Natural killer cell treated with Interleukin-12 subunit alpha and Interleukin-12 subunit beta and Interleukin-15 and Interleukin-18, amount 100 ng/mL, for 72 hours (primary cell): ENCODE data around the gene CTIF. TPM values are rescaled to one million over a fixed set of nuclear protein-coding genes. Genes with fewer than 3 reads are reported as not detected.
A peak's percentile ranks its signal among the peaks of the same experiment; 100 is the strongest.

Experiments used
- ATAC-seq, 2 donors: fragments of 150-1000 bp; cut with Tn5 transposase in 1 of 2; sonication (Bioruptor Pico), chemical (Tn5 transposase) in 1 of 2; 2 replicates each; pipeline ENCODE4 v1.10.0; 2021
- DNase-seq: peaks from one replicate; pipeline ENCODE4 v3.0.0; 2022; ENCODE audit warnings: low spot score
- H3K27ac Mint-ChIP-seq, 2 donors: 1 replicate in 1 of 2; 2 replicates in 1 of 2; pipeline ENCODE4 v1.8.0; 2022; ENCODE audit warnings: mixed read lengths in 2 of 2, mild to moderate bottlenecking in 1 of 2, moderate library complexity in 1 of 2
- H3K27me3 Mint-ChIP-seq, 2 donors: 1 replicate in 1 of 2; 2 replicates in 1 of 2; pipeline ENCODE4 v1.8.0; 2022; ENCODE audit warnings: mixed read lengths in 2 of 2
- H3K36me3 Mint-ChIP-seq: one replicate; pipeline ENCODE4 v1.8.0; 2022; ENCODE audit warnings: mixed read lengths
- H3K4me1 Mint-ChIP-seq, 2 donors: 1 replicate in 1 of 2; 2 replicates in 1 of 2; pipeline ENCODE4 v1.8.0; 2022; ENCODE audit warnings: low read depth in 2 of 2, mixed read lengths in 2 of 2, mild to moderate bottlenecking in 1 of 2
- H3K4me3 Mint-ChIP-seq: one replicate; pipeline ENCODE4 v1.8.0; 2022; ENCODE audit warnings: mixed read lengths
- H3K9me3 Mint-ChIP-seq: 2 replicates; pipeline ENCODE4 v1.8.0; 2022; ENCODE audit warnings: mixed read lengths
- total RNA-seq, 2 donors: library from RNA; stranded (reverse); gene quantifications; one replicate each; pipeline ENCODE4 v1.2.3, GENCODE V29; 2022

CTIF gene
- total RNA-seq, 2 donors from 2014 or later: 8.4 to 13.0 TPM

DNA sequence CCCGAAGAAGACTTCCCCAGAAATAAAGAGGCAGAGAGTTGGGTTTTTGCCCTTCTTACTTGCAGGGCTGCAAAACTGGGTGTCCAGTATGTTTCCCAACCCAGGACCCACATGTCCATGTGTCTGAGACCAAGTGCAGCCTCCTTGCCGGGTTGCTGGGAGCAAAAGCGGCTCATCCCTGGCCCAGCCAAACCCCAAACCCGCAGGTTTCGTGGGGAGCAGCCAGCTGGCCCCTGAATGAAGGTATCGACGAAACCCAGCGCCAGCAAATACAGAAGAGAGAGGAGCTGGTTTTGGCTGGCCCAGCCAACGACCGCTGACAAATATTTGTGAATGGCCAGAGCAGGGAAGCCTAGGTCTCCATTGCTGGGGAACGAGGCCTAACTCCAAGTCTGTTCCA is 214.9 kb downstream of the CTIF start:
- DNase-seq: no peak
- peaks cover 0 to 8% of the 10 kb centered on the region in 2 donors for H3K4me1 Mint-ChIP-seq
- no peaks in the 10 kb centered on the region for H3K27me3 Mint-ChIP-seq
- H3K4me3 Mint-ChIP-seq: no peak overlapping the region
- no peaks in the 10 kb centered on the region for H3K9me3 Mint-ChIP-seq
- no peak for ATAC-seq
- no peaks in the 10 kb centered on the region for H3K36me3 Mint-ChIP-seq
- no peak overlapping the region for H3K27ac Mint-ChIP-seq

DNA sequence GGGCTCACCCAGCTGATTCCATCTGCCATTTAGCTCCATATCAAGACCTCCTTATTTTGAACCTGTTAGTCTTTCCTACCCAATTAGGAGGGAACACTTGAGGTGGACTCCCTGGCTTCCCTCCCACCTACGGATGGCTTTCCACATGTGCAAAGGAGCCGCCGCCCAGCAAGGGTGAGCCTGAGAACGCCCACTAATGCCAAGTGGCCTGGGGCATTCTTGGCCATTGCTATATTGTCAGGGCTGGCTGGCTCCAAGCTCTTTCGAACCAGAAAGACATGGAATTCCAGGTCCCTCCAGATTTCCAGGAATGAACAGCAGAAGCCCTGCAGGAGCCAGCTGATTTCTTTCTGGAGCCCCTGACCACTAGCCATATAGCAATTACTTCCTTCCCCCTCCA is 215.7 kb downstream of the CTIF start:
- Mint-ChIP-seq H3K27me3 (no peaks in the 10 kb centered on the region), H3K9me3 (no peaks in the 10 kb centered on the region), H3K27ac (no peak overlapping the region), H3K4me1 (peaks cover 0 to 8% of the 10 kb centered on the region in 2 donors), H3K36me3 (no peaks in the 10 kb centered on the region), H3K4me3 (no peak overlapping the region)
- no peak for ATAC-seq
- DNase-seq: no peak

GRCh38 chr18:48754993-48755473 is 216.2 kb downstream of the CTIF start:
- Mint-ChIP-seq H3K27me3 (no peaks in the 10 kb centered on the region), H3K27ac (no peak overlapping the region), H3K4me1 (peaks cover 0 to 8% of the 10 kb centered on the region in 2 donors), H3K4me3 (no peak overlapping the region), H3K36me3 (no peaks in the 10 kb centered on the region), H3K9me3 (no peaks in the 10 kb centered on the region)
- ATAC-seq: no peak
- no peak for DNase-seq

GRCh38 chr18:48756511-48757226 is 217.8 kb downstream of the CTIF start:
- Mint-ChIP-seq H3K4me3 (no peak overlapping the region), H3K4me1 (peaks cover 0 to 4% of the 10 kb centered on the region in 2 donors), H3K27me3 (no peaks in the 10 kb centered on the region), H3K9me3 (no peaks in the 10 kb centered on the region), H3K36me3 (no peaks in the 10 kb centered on the region), H3K27ac (no peak overlapping the region)
- no peak for ATAC-seq
- no peak for DNase-seq

GRCh38 chr18:48757367-48757766 is 218.5 kb downstream of the CTIF start:
- Mint-ChIP-seq H3K27ac (no peak overlapping the region), H3K27me3 (no peaks in the 10 kb centered on the region), H3K4me1 (peaks cover 0 to 4% of the 10 kb centered on the region in 2 donors), H3K9me3 (no peaks in the 10 kb centered on the region), H3K4me3 (no peak overlapping the region), H3K36me3 (no peaks in the 10 kb centered on the region)
- DNase-seq (no peak), ATAC-seq (no peak)

DNA sequence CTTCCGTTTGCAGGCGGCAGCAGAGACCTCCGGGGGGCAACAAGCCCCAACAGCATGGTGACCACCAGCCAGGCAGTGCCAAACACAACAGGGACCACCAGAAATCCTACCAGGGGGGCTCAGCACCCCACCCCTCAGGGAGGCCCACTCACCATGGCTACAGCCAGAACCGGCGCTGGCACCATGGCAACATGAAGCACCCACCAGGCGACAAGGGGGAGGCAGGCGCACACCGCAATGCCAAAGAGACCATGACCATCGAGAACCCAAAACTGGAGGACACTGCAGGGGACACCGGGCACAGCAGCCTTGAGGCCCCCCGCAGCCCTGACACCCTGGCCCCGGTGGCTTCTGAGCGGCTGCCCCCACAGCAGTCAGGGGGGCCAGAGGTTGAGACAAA is 219.1 kb downstream of the CTIF start:
- ATAC-seq (no peak), DNase-seq (no peak)
- Mint-ChIP-seq H3K9me3 (no peaks in the 10 kb centered on the region), H3K4me3 (no peak overlapping the region), H3K36me3 (no peaks in the 10 kb centered on the region), H3K4me1 (peaks cover 0 to 4% of the 10 kb centered on the region in 2 donors), H3K27me3 (no peaks in the 10 kb centered on the region), H3K27ac (no peak overlapping the region)

DNA sequence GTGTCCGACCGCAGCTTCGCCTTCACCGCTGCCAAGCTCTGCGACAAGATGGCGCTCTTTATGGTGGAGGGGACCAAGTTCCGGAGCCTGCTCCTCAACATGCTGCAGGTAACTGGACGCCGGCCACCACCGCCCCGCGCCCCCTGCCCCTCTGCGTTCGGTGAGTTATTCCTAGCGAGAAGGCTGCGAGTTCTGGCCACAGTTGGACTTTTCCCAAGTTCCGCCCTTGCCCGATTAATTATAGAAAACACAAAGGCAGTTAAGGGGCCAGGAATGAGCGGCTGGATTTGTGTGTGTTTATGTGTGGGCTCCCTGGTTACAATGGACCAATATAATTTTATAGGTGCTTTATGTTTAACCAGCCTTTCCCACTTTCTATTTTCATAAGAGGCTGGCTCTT is 222.8 kb downstream of the CTIF start:
- Mint-ChIP-seq H3K27ac (no peak overlapping the region), H3K27me3 (no peaks in the 10 kb centered on the region)
- ATAC-seq: no peak

GRCh38 chr18:48762022-48762421 is 223.2 kb downstream of the CTIF start:
- ATAC-seq (no peak), DNase-seq (no peak)
- Mint-ChIP-seq H3K36me3 (no peaks in the 10 kb centered on the region), H3K4me3 (no peak overlapping the region), H3K27ac (no peak overlapping the region), H3K4me1 (peaks cover 0 to 3% of the 10 kb centered on the region in 2 donors), H3K27me3 (no peaks in the 10 kb centered on the region), H3K9me3 (no peaks in the 10 kb centered on the region)

More for the DNA sequence above, 222.8 kb downstream of the CTIF start:
- DNase-seq: no peak
- Mint-ChIP-seq H3K4me3 (no peak overlapping the region), H3K36me3 (no peaks in the 10 kb centered on the region), H3K9me3 (no peaks in the 10 kb centered on the region), H3K4me1 (peaks cover 0 to 3% of the 10 kb centered on the region in 2 donors)

GRCh38 chr18:48762836-48763718 is 224.2 kb downstream of the CTIF start:
- Mint-ChIP-seq H3K4me3 (no peak overlapping the region), H3K9me3 (no peaks in the 10 kb centered on the region), H3K36me3 (no peaks in the 10 kb centered on the region), H3K27me3 (no peaks in the 10 kb centered on the region), H3K27ac (no peak overlapping the region), H3K4me1 (peaks cover 3% of the 10 kb centered on the region in 2 donors)
- ATAC-seq (no peak), DNase-seq (no peak)

DNA sequence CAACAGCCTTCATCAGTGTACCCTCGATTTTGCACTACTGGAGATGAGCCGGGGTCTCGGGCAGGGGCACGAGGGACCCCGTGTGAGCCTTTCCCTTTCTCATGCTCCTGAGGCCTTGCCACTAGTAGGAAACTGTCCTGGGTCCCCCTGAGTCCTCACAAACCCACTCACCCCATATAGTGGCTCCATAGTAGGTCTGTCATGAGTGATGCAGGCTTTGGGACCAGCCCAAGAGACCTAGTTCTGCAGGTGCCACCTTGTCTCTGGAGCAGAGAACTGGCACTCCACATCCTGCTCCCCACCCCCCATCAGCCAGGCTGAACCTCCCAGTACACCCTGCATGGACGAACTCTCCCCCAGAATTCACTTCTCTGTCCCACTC is 224.9 kb downstream of the CTIF start:
- DNase-seq (no peak), ATAC-seq (no peak)
- Mint-ChIP-seq H3K27ac (peak overlapping the region in 1 of 2 donors; percentile 26), H3K4me1 (peaks cover 3 to 4% of the 10 kb centered on the region in 2 donors), H3K36me3 (no peaks in the 10 kb centered on the region), H3K4me3 (no peak overlapping the region), H3K9me3 (no peaks in the 10 kb centered on the region), H3K27me3 (no peaks in the 10 kb centered on the region)

GRCh38 chr18:48765053-48765452 is 226.2 kb downstream of the CTIF start:
- H3K4me1 Mint-ChIP-seq: peaks cover 3 to 4% of the 10 kb centered on the region in 2 donors
- H3K27ac Mint-ChIP-seq: no peak overlapping the region
- ATAC-seq (no peak), DNase-seq (no peak)
- H3K9me3 Mint-ChIP-seq: no peaks in the 10 kb centered on the region
- no peak overlapping the region for H3K4me3 Mint-ChIP-seq
- H3K27me3 Mint-ChIP-seq: no peaks in the 10 kb centered on the region
- H3K36me3 Mint-ChIP-seq: no peaks in the 10 kb centered on the region

DNA sequence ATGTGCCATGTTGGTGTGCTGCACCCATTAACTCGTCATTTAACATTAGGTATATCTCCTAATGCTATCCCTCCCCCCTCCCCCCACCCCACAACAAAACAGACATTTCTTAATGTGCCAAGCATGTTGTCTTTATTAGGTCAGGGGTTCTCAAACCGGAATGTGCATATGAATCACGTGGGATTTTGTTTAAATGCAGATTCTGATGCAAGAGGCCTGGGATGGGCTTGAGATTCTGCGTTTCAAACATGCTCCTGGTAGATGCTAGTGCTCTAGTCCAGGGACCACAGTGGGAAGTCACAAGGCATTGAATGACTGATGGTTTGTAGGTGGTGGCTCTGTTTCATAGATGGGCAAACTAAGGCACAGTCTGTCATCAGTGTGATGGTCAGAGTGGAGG is 227.2 kb downstream of the CTIF start:
- Mint-ChIP-seq H3K9me3 (no peaks in the 10 kb centered on the region), H3K4me1 (peaks cover 4 to 6% of the 10 kb centered on the region in 2 donors), H3K36me3 (no peaks in the 10 kb centered on the region), H3K27me3 (no peaks in the 10 kb centered on the region), H3K27ac (no peak overlapping the region), H3K4me3 (no peak overlapping the region)
- no peak for DNase-seq
- ATAC-seq: no peak

GRCh38 chr18:48766487-48766886 is 227.7 kb downstream of the CTIF start:
- no peaks in the 10 kb centered on the region for H3K27me3 Mint-ChIP-seq
- H3K4me1 Mint-ChIP-seq: peaks cover 4 to 7% of the 10 kb centered on the region in 2 donors
- no peaks in the 10 kb centered on the region for H3K36me3 Mint-ChIP-seq
- DNase-seq (no peak), ATAC-seq (no peak)
- H3K9me3 Mint-ChIP-seq: no peaks in the 10 kb centered on the region
- no peak overlapping the region for H3K27ac Mint-ChIP-seq
- H3K4me3 Mint-ChIP-seq: no peak overlapping the region

DNA sequence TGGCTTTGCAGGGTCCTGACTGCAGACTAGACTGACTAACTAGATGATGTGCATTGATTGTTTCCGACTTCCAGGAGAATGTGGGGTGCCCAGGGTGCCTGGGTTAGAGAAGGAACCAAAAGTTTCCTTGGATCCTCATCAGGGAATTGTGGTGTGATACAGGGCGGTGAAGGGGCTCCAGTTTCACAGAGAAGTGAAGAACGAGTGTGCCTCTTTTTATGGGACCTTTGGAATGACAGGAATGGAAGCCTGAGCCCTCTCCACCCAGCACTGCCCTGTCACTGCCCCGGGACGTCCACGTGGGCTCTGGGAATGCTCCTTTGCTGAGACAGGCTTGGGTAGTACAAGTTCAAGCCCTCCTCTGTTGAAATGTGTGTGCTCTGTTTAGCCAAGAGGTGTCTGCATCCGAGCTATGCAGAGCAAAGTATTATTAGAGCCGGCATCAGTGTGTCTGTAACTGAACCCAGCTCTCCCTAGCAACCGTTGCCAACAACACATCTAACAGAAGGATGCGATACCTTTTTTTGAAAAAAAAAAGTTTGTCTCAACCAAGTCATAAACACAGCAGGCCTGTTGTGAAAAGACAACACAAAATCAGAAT is 228.4 kb downstream of the CTIF start:
- no peaks in the 10 kb centered on the region for H3K9me3 Mint-ChIP-seq
- no peak for DNase-seq
- no peak for ATAC-seq

More for the DNA sequence above, 228.4 kb downstream of the CTIF start:
- Mint-ChIP-seq H3K36me3 (no peaks in the 10 kb centered on the region), H3K4me1 (peaks cover 4 to 7% of the 10 kb centered on the region in 2 donors), H3K27ac (no peak overlapping the region), H3K27me3 (no peaks in the 10 kb centered on the region), H3K4me3 (no peak overlapping the region)
